Activated CD4-positive, CD25-positive, alpha-beta regulatory T cell treated with anti-CD3 and anti-CD28 coated beads, Interleukin-2, amount 50 U/mL, for 16 hours (primary cell): ENCODE data around the gene HOPX.
"Not testable (repeated sequence)": the region's sequence is repeated elsewhere in the genome, so short reads cannot be mapped to it uniquely, and the experiment has no call there.

ENCODE experiments used
- DNase-seq: peaks from one replicate; pipeline ENCODE4 v3.0.0-alpha.2; 2020; ENCODE audit warnings: low read depth, low spot score

The HOPX gene

GRCh38 chr4:56626963-56627362 lies 54.1 kb downstream of the HOPX start:
- DNase-seq, result no peak

DNA sequence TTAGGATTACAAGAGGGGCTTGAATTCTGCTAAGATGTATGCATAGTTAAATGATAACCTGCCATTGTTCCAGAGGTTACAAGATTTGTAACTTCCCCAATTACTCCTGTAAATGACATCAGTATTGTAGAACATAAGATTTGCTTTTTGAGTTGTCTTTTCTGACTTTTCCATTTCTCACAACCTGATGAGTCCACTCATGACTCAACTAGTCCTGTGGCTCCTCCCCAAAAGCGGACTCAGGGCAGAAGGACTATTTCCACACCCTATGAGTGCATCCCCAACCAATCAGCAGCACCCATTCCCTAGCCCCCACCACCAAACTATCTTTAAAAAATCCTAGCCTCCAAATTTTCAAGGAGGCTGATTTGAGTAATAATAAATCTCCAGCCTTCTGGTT lies 54.7 kb downstream of the HOPX start:
- DNase-seq, result no peak

GRCh38 chr4:56622176-56622575 lies 58.9 kb downstream of the HOPX start:
- DNase-seq, result no peak

- DNase-seq, result no peak
These were observed 61.3 kb downstream of the HOPX start for GRCh38 chr4:56619816-56620215.

- DNase-seq, result no peak
These were observed 61.9 kb downstream of the HOPX start for GRCh38 chr4:56619160-56619559.

GRCh38 chr4:56618734-56619133 lies 62.4 kb downstream of the HOPX start:
- DNase-seq, result no peak

DNA sequence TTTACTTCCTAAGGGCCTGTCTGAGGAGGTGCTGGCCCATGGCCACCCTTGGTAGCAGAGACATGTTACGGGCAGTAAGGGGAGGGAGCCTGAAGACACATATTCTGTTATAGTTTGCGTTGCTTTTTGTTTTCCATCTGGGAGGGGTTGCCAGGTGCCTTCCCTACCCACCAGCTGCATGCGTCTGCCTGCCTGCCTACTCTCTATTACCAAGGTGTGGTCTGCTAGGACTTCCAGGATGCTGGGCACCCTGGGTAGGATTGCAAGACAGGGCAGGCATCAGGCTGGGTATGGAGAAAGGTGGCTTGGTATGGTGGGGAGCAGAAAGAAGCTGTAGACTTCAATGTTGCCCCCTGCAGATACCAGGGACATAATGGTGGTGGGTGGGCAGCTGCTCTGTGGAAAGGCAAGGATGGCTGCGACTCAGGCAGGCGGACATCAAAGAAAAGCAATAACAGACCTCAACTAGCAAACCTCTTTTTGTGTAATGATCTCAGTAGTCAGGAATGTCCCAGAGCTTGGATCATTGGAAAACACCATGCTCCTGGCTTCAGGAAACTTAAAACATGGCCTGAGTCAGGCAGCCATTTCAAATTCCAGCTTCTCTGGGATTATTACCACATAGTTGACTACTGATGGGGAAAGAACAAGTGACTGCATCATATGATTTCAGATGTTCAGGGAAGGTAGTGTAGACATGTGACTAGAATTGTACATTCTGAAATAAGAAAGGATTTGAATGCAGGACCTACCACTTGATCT lies 67.8 kb downstream of the HOPX start:
- no peak for DNase-seq

DNA sequence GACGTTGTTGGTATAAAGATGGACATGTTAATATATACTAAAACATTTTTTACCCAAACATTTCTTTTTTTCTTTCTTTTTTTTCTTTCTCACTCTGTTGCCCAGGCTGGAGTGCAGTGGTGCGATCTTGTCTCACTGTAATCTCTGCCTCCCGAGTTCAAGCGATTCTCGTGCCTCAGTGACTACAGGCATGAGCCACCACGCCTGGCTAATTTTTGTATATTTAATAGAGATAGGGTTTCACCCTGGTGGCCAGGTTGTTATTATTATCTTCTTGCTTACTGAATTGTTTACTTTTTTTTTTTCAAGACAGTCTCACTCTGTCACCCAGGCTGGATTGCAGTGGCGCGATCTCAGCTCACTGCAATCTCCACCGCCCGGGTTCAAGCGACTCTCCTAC lies 68.8 kb downstream of the HOPX start:
- DNase-seq, result no peak

- DNase-seq, result no peak
These were observed 69.6 kb downstream of the HOPX start for GRCh38 chr4:56611501-56611900.

DNA sequence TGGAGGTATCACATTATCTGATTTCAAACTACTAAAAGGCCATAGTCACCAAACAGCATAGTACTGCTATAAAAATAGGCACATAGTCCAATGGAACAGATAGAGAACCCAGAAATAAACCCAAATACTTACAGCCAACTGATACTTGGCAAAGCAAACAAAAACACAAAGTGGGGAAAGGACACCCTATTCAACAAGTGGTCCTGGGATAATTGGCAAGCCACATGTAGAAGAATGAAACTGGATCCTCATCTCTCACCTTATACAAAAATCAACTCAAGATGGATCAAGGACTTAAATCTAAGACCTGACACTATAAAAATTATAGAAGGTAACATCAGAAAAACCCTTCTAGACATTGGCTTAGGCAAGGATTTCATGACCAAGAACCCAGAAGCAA lies 70.9 kb downstream of the HOPX start:
- not testable (repeated sequence) for DNase-seq

DNA sequence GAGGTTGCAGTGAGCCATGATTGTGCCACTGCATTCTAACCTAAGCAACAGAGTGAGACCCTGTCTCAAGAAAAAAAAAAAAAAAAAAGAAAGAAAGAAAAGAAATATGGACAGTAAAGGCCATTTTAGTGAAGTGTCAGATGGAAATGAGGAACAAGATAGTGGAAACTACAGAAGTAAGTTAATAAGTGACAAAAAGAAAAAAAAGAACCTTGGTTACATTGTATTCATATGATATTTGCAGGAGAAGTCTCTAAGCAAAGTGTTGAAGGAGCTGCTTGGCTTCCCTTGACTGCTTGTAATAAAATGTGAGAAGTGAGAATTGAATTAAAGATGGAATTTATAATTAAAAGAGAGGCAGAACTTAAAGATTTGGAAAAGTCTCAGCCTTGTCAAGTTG lies 73.2 kb downstream of the HOPX start:
- no peak for DNase-seq

GRCh38 chr4:56606385-56606784 lies 74.7 kb downstream of the HOPX start:
- no peak for DNase-seq

- DNase-seq, result not testable (repeated sequence)
These were observed 75.6 kb downstream of the HOPX start for GRCh38 chr4:56605464-56605863.

DNA sequence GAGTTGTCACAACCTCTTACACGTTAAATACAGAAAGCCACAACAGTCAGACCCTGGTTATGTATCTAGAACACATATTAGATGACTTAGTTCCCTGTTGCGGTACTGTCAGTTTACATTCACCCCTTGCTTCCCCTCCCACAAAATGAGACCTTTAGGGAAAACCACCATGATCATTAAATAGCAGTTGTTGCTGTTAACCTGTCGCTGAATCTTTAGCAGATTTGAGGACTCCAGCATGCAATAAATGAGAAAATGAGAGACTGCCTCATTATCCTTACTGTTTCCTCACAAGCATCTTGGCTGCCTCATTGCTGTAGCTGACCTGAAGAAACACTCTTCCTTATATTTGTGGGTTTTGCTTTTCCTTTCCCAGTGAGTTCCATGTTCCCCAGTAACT lies 77.8 kb downstream of the HOPX start:
- DNase-seq, result no peak
